H9 (cell line): ENCODE results near the gene AIG1. TPM values are rescaled to one million over a fixed set of nuclear protein-coding genes. Genes with fewer than 3 reads are reported as not detected.

Experiments
- DNase-seq: peaks from one replicate; pipeline ENCODE4 v3.0.0-alpha.2; 2017
- H2AFZ ChIP-seq: one replicate; pipeline ENCODE4 v1.6.1; 2013; ENCODE audit warnings: mild to moderate bottlenecking, low read length, control low read depth, moderate library complexity
- H2AK5ac ChIP-seq: 2 replicates; pipeline ENCODE4 v1.6.1; 2013; ENCODE audit warnings: low read length, control low read depth, mixed read lengths; ENCODE audit not compliant: insufficient read length
- H2BK120ac ChIP-seq: one replicate; pipeline ENCODE4 v1.6.1; 2013; ENCODE audit warnings: low read depth, mild to moderate bottlenecking, low read length, control low read depth, inconsistent platforms; ENCODE audit not compliant: poor library complexity, severe bottlenecking
- H2BK12ac ChIP-seq: 2 replicates; pipeline ENCODE4 v1.6.1; 2013; ENCODE audit warnings: low read length, control low read depth, mixed read lengths, low read depth; ENCODE audit not compliant: insufficient read length
- H2BK15ac ChIP-seq: 2 replicates; pipeline ENCODE4 v1.6.1; 2013; ENCODE audit warnings: low read depth, low read length, control low read depth
- H2BK20ac ChIP-seq: one replicate; pipeline ENCODE4 v1.6.1; 2013; ENCODE audit warnings: low read depth, mild to moderate bottlenecking, low read length, control low read depth, inconsistent platforms; ENCODE audit not compliant: poor library complexity, severe bottlenecking
- H2BK5ac ChIP-seq: 2 replicates; pipeline ENCODE4 v1.6.1; 2013; ENCODE audit warnings: low read length, control low read depth, mixed read lengths; ENCODE audit not compliant: insufficient read length
- H3K14ac ChIP-seq: 2 replicates; pipeline ENCODE4 v1.6.1; 2013; ENCODE audit warnings: low read length, control low read depth; ENCODE audit not compliant: insufficient read depth
- H3K18ac ChIP-seq: 2 replicates; pipeline ENCODE4 v1.6.1; 2013; ENCODE audit warnings: low read depth, mild to moderate bottlenecking, mixed read lengths, low read length, control low read depth; ENCODE audit not compliant: insufficient read length
- H3K23ac ChIP-seq: 2 replicates; pipeline ENCODE4 v1.6.1; 2013; ENCODE audit warnings: low read length, control low read depth, mixed read lengths, low read depth; ENCODE audit not compliant: insufficient read length
- H3K23me2 ChIP-seq: 2 replicates; pipeline ENCODE4 v1.6.1; 2013; ENCODE audit warnings: low read depth, mild to moderate bottlenecking, mixed read lengths, low read length, control low read depth; ENCODE audit not compliant: insufficient read length, poor library complexity, severe bottlenecking
- H3K27ac ChIP-seq: 2 replicates; pipeline ENCODE4 v1.5.1; 2013; ENCODE audit warnings: low read length, control low read depth, mixed read lengths, low read depth; ENCODE audit not compliant: insufficient read length
- H3K27me3 ChIP-seq: 2 replicates; pipeline ENCODE4 v1.6.1; 2013; ENCODE audit warnings: low read length, control low read depth, inconsistent platforms; ENCODE audit not compliant: insufficient read depth
- H3K4ac ChIP-seq: 2 replicates; pipeline ENCODE4 v1.6.1; 2013; ENCODE audit warnings: low read depth, mild to moderate bottlenecking, control low read depth, inconsistent platforms, low read length, moderate library complexity
- H3K4me1 ChIP-seq: 2 replicates; pipeline ENCODE4 v1.6.1; 2013; ENCODE audit warnings: low read length, control low read depth, inconsistent platforms; ENCODE audit not compliant: insufficient read depth
- H3K4me2 ChIP-seq: 2 replicates; pipeline ENCODE4 v1.6.1; 2013; ENCODE audit warnings: low read length, control low read depth, mixed read lengths; ENCODE audit not compliant: insufficient read length, insufficient read depth
- H3K56ac ChIP-seq: 2 replicates; pipeline ENCODE4 v1.6.1; 2013; ENCODE audit warnings: low read depth, mild to moderate bottlenecking, mixed read lengths, low read length, control low read depth; ENCODE audit not compliant: insufficient read length
- H3K79me1 ChIP-seq: 2 replicates; pipeline ENCODE4 v1.6.1; 2013; ENCODE audit warnings: low read depth, mild to moderate bottlenecking, moderate library complexity, low read length, control low read depth, inconsistent platforms; ENCODE audit not compliant: insufficient read depth, poor library complexity, severe bottlenecking
- H3K79me2 ChIP-seq: 2 replicates; pipeline ENCODE4 v1.6.1; 2013; ENCODE audit warnings: low read length, control low read depth, inconsistent platforms; ENCODE audit not compliant: insufficient read depth
- H3K9ac ChIP-seq: 2 replicates; pipeline ENCODE4 v1.6.1; 2013; ENCODE audit warnings: low read length, control low read depth, mixed read lengths; ENCODE audit not compliant: insufficient read length; ENCODE audit errors: extremely low read depth
- H3K9me3 ChIP-seq: one replicate; pipeline ENCODE4 v1.6.1; 2013; ENCODE audit warnings: low read depth, low read length, inconsistent platforms; ENCODE audit not compliant: control insufficient read depth
- H3T11ph ChIP-seq: one replicate; pipeline ENCODE4 v1.6.1; 2013; ENCODE audit warnings: mild to moderate bottlenecking, low read length, control low read depth, inconsistent platforms
- H4K20me1 ChIP-seq: one replicate; pipeline ENCODE4 v1.6.1; 2013; ENCODE audit not compliant: control insufficient read depth, insufficient read length, insufficient read depth
- H4K5ac ChIP-seq: 2 replicates; pipeline ENCODE4 v1.6.1; 2013; ENCODE audit warnings: low read depth, mild to moderate bottlenecking, mixed read lengths, low read length, control low read depth; ENCODE audit not compliant: insufficient read length
- H4K8ac ChIP-seq: replicated peaks from 2 replicates; pipeline ENCODE4 v1.6.1; 2013; ENCODE audit warnings: low read length, control low read depth, mixed read lengths, low read depth; ENCODE audit not compliant: insufficient read length
- H4K91ac ChIP-seq: 2 replicates; pipeline ENCODE4 v1.6.1; 2013; ENCODE audit warnings: low read depth, mild to moderate bottlenecking, moderate library complexity, mixed read lengths, low read length, control low read depth; ENCODE audit not compliant: insufficient read length
- H3K27ac Mint-ChIP-seq, 3 experiments: 2 replicates in 2 of 3; 3 replicates in 1 of 3; pipeline ENCODE4 v1.8.0; 2020 to 2021; ENCODE audit warnings: mixed read lengths in 3 of 3, mild to moderate bottlenecking in 1 of 3, moderate library complexity in 1 of 3
- H3K27me3 Mint-ChIP-seq: 2 replicates; pipeline ENCODE4 v1.8.0; 2021; ENCODE audit warnings: low read depth, mild to moderate bottlenecking, moderate library complexity, mixed read lengths
- H3K36me3 Mint-ChIP-seq, 3 experiments: 2 replicates in 2 of 3; 3 replicates in 1 of 3; pipeline ENCODE4 v1.8.0; 2020 to 2021; ENCODE audit warnings: low read depth in 3 of 3, mixed read lengths in 3 of 3; ENCODE audit not compliant: insufficient read depth in 1 of 3
- H3K4me1 Mint-ChIP-seq, 2 experiments: 2 replicates each; pipeline ENCODE4 v1.8.0; 2020; ENCODE audit warnings: mixed read lengths in 2 of 2
- H3K4me3 Mint-ChIP-seq, 2 experiments: 2 replicates in 1 of 2; 3 replicates in 1 of 2; pipeline ENCODE4 v1.8.0; 2020 to 2021; ENCODE audit warnings: mild to moderate bottlenecking in 2 of 2, mixed read lengths in 2 of 2, moderate library complexity in 1 of 2
- H3K9me3 Mint-ChIP-seq, 2 experiments: 2 replicates in 1 of 2; 3 replicates in 1 of 2; pipeline ENCODE4 v1.8.0; 2020; ENCODE audit warnings: mild to moderate bottlenecking in 2 of 2, mixed read lengths in 2 of 2, moderate library complexity in 1 of 2
- total RNA-seq: library from RNA; stranded (reverse); gene quantifications from 2 replicates; pipeline ENCODE4 v1.2.1, GENCODE V29; 2021
- TF ChIP-seq, protein P1 (sequence below): fragments of 200-600 bp; sonication (generic); conservative IDR thresholded peaks from 3 replicates; pipeline ENCODE4 v1.8.0; 2021; ENCODE audit warnings: antibody characterized with exemption, mild to moderate bottlenecking

AIG1 gene
- total RNA-seq, 1 experiment from 2014 or later: 44.6 TPM

GRCh38 chr6:143038833-143039232, 21.9 kb upstream of the AIG1 start:
- H3K9me3 Mint-ChIP-seq: peaks cover 0 to 2% of the 10 kb centered on the region in 2 experiments; a peak in 1 of 5 replicates
- no peaks in the 10 kb centered on the region for H4K20me1 ChIP-seq
- no peak overlapping the region for H3K18ac ChIP-seq
- no peaks in the 10 kb centered on the region for H3K79me1 ChIP-seq
- H4K5ac ChIP-seq: no peak overlapping the region
- H2BK12ac ChIP-seq: no peak overlapping the region
- no peaks in the 10 kb centered on the region for H3K23me2 ChIP-seq
- no peak for DNase-seq
- H3K4ac ChIP-seq: no peak overlapping the region
- H4K8ac ChIP-seq: no peak overlapping the region
- no peak overlapping the region for H2BK5ac ChIP-seq
- H3K4me3 Mint-ChIP-seq: no peak overlapping the region
- H3K9me3 ChIP-seq: no peaks in the 10 kb centered on the region
- H3K79me2 ChIP-seq: no peaks in the 10 kb centered on the region
- H3K56ac ChIP-seq: no peak overlapping the region
- H3T11ph ChIP-seq: no peak overlapping the region
- TF ChIP-seq, protein P1, sequence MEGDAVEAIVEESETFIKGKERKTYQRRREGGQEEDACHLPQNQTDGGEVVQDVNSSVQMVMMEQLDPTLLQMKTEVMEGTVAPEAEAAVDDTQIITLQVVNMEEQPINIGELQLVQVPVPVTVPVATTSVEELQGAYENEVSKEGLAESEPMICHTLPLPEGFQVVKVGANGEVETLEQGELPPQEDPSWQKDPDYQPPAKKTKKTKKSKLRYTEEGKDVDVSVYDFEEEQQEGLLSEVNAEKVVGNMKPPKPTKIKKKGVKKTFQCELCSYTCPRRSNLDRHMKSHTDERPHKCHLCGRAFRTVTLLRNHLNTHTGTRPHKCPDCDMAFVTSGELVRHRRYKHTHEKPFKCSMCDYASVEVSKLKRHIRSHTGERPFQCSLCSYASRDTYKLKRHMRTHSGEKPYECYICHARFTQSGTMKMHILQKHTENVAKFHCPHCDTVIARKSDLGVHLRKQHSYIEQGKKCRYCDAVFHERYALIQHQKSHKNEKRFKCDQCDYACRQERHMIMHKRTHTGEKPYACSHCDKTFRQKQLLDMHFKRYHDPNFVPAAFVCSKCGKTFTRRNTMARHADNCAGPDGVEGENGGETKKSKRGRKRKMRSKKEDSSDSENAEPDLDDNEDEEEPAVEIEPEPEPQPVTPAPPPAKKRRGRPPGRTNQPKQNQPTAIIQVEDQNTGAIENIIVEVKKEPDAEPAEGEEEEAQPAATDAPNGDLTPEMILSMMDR: no peak
- no peak overlapping the region for H3K27ac Mint-ChIP-seq
- H3K27me3 Mint-ChIP-seq: no peaks in the 10 kb centered on the region
- H3K9ac ChIP-seq: no peak overlapping the region
- no peak overlapping the region for H3K4me2 ChIP-seq
- H3K27me3 ChIP-seq: no peaks in the 10 kb centered on the region
- H4K91ac ChIP-seq: no peak overlapping the region
- H2AK5ac ChIP-seq: no peak overlapping the region
- H2BK15ac ChIP-seq: no peak overlapping the region
- H3K4me1 Mint-ChIP-seq: 0 out of 4 replicates have a peak, but pooled peaks cover 0 to 3% of the 10 kb centered on the region in 2 experiments
- no peak overlapping the region for H3K27ac ChIP-seq
- no peak overlapping the region for H3K23ac ChIP-seq
- H3K14ac ChIP-seq: no peak overlapping the region
- H2AFZ ChIP-seq: no peak overlapping the region
- H3K4me1 ChIP-seq: no peaks in the 10 kb centered on the region
- no peak overlapping the region for H2BK120ac ChIP-seq
- H3K36me3 Mint-ChIP-seq: no peaks in the 10 kb centered on the region
- H2BK20ac ChIP-seq: no peak overlapping the region
